HepG2 (cell line): ENCODE results near the gene DHX8. TPM values are rescaled to one million over a fixed set of nuclear protein-coding genes. Genes with fewer than 3 reads are reported as not detected.

Experiments
- DNMT1 ChIP-seq: sonication (generic); formaldehyde crosslinking; IDR thresholded peaks from 2 replicates; pipeline ENCODE4 v1.5.1; 2020; ENCODE audit warnings: mild to moderate bottlenecking, missing genetic modification reagents
- HDAC2 ChIP-seq: sonication (generic); formaldehyde crosslinking; IDR thresholded peaks from 2 replicates; pipeline ENCODE4 v1.4.0; 2020; ENCODE audit warnings: missing genetic modification reagents
- polyA plus RNA-seq, 8 experiments: library from polyadenylated mRNA; depleted of rRNA in 3 of 8; stranded (reverse) in 7 of 8; unstranded in 1 of 8; fragments of >200 nt; fragmentation: Illumina TruSeq in 4 of 8; extraction: Trizol in 4 of 8; gene quantifications; 2 replicates each; pipeline versions ENCODE4 v1.2.1 to v1.2.3, GENCODE V29; 2011 to 2016; ENCODE audit warnings: low read depth in 4 of 8, missing spikeins in 1 of 8, mixed read lengths in 1 of 8; ENCODE audit not compliant: insufficient read depth in 1 of 8
- total RNA-seq, 5 experiments: library from RNA; depleted of rRNA; stranded (reverse); fragments of >200 nt; fragmentation: Illumina TruSeq; extraction: Trizol; gene quantifications; 2 replicates each; pipeline ENCODE4 v1.2.3, GENCODE V29; 2016; ENCODE audit warnings: low read depth in 1 of 5
- TF ChIP-seq, protein P1 (sequence below): sonication (generic); formaldehyde crosslinking; IDR thresholded peaks from 2 replicates; pipeline ENCODE4 v1.4.0; 2020; ENCODE audit warnings: missing genetic modification reagents
- TF ChIP-seq, protein P2 (sequence below): sonication (generic); formaldehyde crosslinking; IDR thresholded peaks from 2 replicates; pipeline ENCODE4 v1.4.0; 2020; ENCODE audit warnings: mild to moderate bottlenecking, missing genetic modification reagents
- TF ChIP-seq, protein P3 (sequence below): sonication (generic); formaldehyde crosslinking; IDR thresholded peaks from one replicate; pipeline ENCODE4 v1.5.1; 2020; ENCODE audit warnings: mild to moderate bottlenecking, missing genetic modification reagents; ENCODE audit errors: not compliant biosample characterization

Gene DHX8
- total and polyA plus RNA-seq, 2 of the 13 experiments (the other 11 are each of a cell fraction or from before 2014, with no cell fraction given): 24.8 to 48.9 TPM

DNA sequence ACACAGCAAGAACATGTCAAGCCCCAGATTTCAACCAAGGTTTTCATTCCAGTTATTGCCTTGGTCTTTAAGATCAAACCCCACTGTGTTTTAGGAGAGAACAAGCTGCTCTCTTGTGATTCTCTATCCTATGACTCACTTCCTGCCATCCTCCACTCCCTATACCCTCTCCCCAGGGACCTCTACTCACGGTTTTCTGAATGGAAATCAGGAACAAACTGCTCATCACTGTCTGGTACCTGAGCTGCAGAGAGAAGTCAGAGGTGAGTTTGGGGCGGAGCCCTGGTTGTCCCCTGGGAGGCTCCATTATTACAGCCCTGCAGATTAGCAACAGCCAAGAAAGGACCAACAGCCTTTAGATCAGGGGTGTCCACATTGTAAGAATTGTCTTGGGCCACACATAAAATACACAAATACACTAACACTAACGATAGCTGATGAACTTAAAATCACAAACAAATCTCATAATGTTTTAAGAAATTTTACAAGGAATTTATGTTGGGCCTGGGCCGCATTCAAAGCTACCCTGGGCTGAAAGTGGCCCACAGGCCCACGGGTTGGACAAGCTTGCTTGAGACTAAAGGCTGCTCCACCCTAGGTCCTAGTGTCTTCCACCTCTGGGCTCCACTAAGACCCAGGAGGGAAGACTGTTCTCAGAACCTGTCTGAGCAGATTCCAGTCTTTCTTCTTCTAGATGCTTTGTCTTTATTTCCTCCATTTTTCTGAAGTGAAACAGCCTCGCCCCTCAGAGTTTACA is 52.6 kb downstream of the DHX8 start (continued):
- no peak for TF ChIP-seq HDAC2
- TF ChIP-seq, protein P1, sequence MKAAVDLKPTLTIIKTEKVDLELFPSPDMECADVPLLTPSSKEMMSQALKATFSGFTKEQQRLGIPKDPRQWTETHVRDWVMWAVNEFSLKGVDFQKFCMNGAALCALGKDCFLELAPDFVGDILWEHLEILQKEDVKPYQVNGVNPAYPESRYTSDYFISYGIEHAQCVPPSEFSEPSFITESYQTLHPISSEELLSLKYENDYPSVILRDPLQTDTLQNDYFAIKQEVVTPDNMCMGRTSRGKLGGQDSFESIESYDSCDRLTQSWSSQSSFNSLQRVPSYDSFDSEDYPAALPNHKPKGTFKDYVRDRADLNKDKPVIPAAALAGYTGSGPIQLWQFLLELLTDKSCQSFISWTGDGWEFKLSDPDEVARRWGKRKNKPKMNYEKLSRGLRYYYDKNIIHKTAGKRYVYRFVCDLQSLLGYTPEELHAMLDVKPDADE: no peak
- TF ChIP-seq, protein P2, sequence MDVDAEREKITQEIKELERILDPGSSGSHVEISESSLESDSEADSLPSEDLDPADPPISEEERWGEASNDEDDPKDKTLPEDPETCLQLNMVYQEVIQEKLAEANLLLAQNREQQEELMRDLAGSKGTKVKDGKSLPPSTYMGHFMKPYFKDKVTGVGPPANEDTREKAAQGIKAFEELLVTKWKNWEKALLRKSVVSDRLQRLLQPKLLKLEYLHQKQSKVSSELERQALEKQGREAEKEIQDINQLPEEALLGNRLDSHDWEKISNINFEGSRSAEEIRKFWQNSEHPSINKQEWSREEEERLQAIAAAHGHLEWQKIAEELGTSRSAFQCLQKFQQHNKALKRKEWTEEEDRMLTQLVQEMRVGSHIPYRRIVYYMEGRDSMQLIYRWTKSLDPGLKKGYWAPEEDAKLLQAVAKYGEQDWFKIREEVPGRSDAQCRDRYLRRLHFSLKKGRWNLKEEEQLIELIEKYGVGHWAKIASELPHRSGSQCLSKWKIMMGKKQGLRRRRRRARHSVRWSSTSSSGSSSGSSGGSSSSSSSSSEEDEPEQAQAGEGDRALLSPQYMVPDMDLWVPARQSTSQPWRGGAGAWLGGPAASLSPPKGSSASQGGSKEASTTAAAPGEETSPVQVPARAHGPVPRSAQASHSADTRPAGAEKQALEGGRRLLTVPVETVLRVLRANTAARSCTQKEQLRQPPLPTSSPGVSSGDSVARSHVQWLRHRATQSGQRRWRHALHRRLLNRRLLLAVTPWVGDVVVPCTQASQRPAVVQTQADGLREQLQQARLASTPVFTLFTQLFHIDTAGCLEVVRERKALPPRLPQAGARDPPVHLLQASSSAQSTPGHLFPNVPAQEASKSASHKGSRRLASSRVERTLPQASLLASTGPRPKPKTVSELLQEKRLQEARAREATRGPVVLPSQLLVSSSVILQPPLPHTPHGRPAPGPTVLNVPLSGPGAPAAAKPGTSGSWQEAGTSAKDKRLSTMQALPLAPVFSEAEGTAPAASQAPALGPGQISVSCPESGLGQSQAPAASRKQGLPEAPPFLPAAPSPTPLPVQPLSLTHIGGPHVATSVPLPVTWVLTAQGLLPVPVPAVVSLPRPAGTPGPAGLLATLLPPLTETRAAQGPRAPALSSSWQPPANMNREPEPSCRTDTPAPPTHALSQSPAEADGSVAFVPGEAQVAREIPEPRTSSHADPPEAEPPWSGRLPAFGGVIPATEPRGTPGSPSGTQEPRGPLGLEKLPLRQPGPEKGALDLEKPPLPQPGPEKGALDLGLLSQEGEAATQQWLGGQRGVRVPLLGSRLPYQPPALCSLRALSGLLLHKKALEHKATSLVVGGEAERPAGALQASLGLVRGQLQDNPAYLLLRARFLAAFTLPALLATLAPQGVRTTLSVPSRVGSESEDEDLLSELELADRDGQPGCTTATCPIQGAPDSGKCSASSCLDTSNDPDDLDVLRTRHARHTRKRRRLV: no peak
- TF ChIP-seq, protein P3, sequence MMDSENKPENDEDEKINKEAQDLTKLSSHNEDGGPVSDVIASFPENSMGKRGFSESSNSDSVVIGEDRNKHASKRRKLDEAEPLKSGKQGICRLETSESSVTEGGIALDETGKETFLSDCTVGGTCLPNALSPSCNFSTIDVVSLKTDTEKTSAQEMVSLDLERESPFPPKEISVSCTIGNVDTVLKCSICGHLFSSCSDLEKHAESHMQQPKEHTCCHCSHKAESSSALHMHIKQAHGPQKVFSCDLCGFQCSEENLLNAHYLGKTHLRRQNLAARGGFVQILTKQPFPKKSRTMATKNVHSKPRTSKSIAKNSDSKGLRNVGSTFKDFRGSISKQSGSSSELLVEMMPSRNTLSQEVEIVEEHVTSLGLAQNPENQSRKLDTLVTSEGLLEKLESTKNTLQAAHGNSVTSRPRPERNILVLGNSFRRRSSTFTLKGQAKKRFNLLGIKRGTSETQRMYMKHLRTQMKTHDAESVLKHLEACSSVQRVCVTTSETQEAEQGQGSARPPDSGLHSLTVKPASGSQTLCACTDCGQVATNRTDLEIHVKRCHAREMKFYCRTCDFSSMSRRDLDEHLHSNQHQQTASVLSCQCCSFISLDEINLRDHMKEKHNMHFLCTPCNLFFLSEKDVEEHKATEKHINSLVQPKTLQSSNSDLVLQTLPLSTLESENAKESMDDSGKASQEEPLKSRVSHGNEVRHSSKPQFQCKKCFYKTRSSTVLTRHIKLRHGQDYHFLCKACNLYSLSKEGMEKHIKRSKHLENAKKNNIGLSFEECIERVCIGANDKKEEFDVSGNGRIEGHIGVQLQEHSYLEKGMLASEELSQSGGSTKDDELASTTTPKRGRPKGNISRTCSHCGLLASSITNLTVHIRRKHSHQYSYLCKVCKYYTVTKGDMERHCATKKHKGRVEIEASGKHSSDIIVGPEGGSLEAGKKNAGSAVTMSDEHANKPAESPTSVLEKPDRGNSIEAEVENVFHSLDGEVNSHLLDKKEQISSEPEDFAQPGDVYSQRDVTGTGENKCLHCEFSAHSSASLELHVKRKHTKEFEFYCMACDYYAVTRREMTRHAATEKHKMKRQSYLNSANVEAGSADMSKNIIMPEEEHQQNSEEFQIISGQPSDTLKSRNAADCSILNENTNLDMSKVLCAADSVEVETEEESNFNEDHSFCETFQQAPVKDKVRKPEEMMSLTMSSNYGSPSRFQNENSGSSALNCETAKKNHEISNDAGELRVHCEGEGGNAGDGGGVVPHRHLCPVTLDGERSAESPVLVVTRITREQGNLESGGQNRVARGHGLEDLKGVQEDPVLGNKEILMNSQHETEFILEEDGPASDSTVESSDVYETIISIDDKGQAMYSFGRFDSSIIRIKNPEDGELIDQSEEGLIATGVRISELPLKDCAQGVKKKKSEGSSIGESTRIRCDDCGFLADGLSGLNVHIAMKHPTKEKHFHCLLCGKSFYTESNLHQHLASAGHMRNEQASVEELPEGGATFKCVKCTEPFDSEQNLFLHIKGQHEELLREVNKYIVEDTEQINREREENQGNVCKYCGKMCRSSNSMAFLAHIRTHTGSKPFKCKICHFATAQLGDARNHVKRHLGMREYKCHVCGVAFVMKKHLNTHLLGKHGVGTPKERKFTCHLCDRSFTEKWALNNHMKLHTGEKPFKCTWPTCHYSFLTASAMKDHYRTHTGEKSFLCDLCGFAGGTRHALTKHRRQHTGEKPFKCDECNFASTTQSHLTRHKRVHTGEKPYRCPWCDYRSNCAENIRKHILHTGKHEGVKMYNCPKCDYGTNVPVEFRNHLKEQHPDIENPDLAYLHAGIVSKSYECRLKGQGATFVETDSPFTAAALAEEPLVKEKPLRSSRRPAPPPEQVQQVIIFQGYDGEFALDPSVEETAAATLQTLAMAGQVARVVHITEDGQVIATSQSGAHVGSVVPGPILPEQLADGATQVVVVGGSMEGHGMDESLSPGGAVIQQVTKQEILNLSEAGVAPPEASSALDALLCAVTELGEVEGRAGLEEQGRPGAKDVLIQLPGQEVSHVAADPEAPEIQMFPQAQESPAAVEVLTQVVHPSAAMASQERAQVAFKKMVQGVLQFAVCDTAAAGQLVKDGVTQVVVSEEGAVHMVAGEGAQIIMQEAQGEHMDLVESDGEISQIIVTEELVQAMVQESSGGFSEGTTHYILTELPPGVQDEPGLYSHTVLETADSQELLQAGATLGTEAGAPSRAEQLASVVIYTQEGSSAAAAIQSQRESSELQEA: no peak
- no peak for TF ChIP-seq DNMT1 (CRISPR knock-in tag)
